Hindlimb muscle (tissue), 1 donor: ENCODE data around the gene SPAG8. TPM values are rescaled to one million over a fixed set of nuclear protein-coding genes. Genes with fewer than 3 reads are reported as not detected.

Experiments used
- DNase-seq: peaks from one replicate; pipeline ENCODE4 v3.0.0-alpha.2; 2013
- polyA plus RNA-seq: library from polyadenylated mRNA; unstranded; fragments of 120-200 nt; gene quantifications from one replicate; pipeline ENCODE4 v1.2.1, GENCODE V29; 2013; ENCODE audit not compliant: insufficient read length

SPAG8 gene
- polyA plus RNA-seq, 1 donor = 1.7 TPM

- no peak for DNase-seq
Measured at GRCh38 chr9:35839926-35840325, 27.9 kb upstream of the SPAG8 start.

- no peak for DNase-seq
Measured at GRCh38 chr9:35836595-35836994, 24.5 kb upstream of the SPAG8 start.

- DNase-seq = no peak
Measured at GRCh38 chr9:35835766-35836165, 23.7 kb upstream of the SPAG8 start.

- DNase-seq = no peak
Measured at GRCh38 chr9:35835216-35835632, 23.2 kb upstream of the SPAG8 start.

GRCh38 chr9:35834260-35835215 lies 22.5 kb upstream of the SPAG8 start:
- no peak for DNase-seq

- no peak for DNase-seq
Measured at GRCh38 chr9:35832814-35833213, 20.8 kb upstream of the SPAG8 start.

GRCh38 chr9:35831040-35831439 lies 19.0 kb upstream of the SPAG8 start:
- no peak for DNase-seq

GRCh38 chr9:35829764-35830096 lies 17.7 kb upstream of the SPAG8 start:
- no peak for DNase-seq

GRCh38 chr9:35829084-35829763 lies 17.2 kb upstream of the SPAG8 start, which contains the start of gene TMEM8B:
TMEM8B (plus strand) TSS chr9:35829228; CDS start chr9:35829448, 220 bp downstream.
- DNase-seq = peak; percentile 96

GRCh38 chr9:35828716-35829083 lies 16.6 kb upstream of the SPAG8 start, which contains the start of gene FAM221B:
FAM221B (minus strand) TSS chr9:35828732; CDS start chr9:35826161, 2,571 bp downstream.
- DNase-seq = no peak

GRCh38 chr9:35827486-35827885 lies 15.4 kb upstream of the SPAG8 start:
- no peak for DNase-seq

GRCh38 chr9:35826071-35826701 lies 14.1 kb upstream of the SPAG8 start:
- peak; percentile 48 for DNase-seq

GRCh38 chr9:35822926-35823325 lies 10.9 kb upstream of the SPAG8 start:
- no peak for DNase-seq

GRCh38 chr9:35820076-35820475 lies 8.0 kb upstream of the SPAG8 start:
- no peak for DNase-seq

GRCh38 chr9:35818341-35818740 lies 6.3 kb upstream of the SPAG8 start:
- no peak for DNase-seq

- DNase-seq = no peak
Measured at GRCh38 chr9:35816708-35817107, 4.6 kb upstream of the SPAG8 start.

GRCh38 chr9:35814841-35815543 lies 2.9 kb upstream of the SPAG8 start, which contains the start of gene HINT2:
HINT2 (minus strand) TSS chr9:35815042; CDS start chr9:35814979, 63 bp downstream.
- peak; percentile 97 for DNase-seq

GRCh38 chr9:35814106-35814840 lies 2.2 kb upstream of the SPAG8 start:
- peak; percentile 66 for DNase-seq

GRCh38 chr9:35813434-35814105 lies 1.5 kb upstream of the SPAG8 start:
- no peak for DNase-seq

- DNase-seq = peak; percentile 35
Measured at GRCh38 chr9:35811381-35812024, 559 bp downstream of the SPAG8 start.

GRCh38 chr9:35810122-35810521 lies 1.9 kb downstream of the SPAG8 start:
- no peak for DNase-seq
